ENCODE results near the gene LCAT. TPM values are rescaled to one million over a fixed set of nuclear protein-coding genes. Genes with fewer than 3 reads are reported as not detected.
A peak's percentile ranks its signal among the peaks of the same experiment; 100 is the strongest.
"Not testable (repeated sequence)": the region's sequence is repeated elsewhere in the genome, so short reads cannot be mapped to it uniquely, and the experiment has no call there.

Gene LCAT
- total RNA-seq, 1 experiment from 2014 or later: 3.3 TPM

DNA sequence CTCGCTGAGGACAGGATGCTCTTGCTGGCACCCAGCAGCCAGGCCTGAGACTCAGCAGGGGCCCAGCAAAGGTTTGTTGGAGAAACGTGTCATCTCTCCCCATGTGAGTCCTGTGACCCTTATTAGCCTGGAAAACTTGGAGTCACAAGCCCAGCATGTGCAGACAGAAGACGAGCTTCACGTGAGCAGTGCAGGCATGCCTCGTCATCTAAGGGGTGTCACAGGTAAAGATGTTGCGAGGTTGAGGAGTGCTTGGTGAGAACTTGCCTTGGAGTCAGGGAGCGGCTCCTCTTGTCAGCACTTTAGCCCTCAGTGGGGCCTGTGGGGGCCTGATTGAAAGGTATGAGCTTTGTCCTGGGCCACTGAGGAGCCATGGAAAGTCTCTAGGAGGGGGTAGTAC lies 10.1 kb downstream of the LCAT start:
- no peak for DNase-seq (ENCODE audit: low spot score)

- no peak for DNase-seq (ENCODE audit: low spot score)
These were observed 11.5 kb downstream of the LCAT start for GRCh38 chr16:67932462-67932840.

DNA sequence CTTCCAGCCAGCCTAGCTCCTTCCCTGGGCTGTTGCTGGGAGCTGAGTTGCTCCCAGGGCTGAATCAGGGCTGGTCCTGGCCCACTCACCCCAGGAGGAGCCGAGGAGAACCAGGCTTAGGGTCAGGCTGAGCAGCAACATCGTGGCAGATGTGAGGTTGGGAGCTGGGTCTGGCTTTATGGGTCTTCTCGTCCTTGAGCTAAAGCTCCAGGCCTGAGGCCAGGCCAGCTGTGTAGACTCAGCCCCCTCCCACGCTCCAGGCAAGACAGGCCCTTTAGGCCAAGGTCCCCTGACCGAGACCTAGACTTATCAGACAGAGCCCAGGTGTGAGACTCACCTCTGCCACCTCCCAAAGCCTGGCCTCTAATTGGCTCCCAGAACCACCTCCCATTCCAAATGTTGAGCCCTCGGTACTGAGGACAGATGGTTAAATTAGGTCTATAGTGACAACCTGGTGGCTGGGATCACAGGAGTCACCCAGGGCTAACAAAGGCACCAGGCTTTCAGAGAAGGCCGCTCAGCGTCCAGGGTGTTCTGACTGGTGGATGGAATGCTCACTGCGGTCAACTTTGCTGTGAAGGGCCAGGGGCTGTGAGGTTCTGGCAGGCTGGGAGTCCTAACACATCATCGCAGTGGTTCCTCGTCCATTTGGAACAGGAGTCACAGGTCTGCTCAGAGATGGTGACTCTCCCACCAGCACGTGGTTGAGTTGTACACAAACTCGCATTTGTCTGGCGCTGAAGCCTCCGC lies 12.0 kb downstream of the LCAT start, which contains the start of gene CTRL:
TSS of gene CTRL (minus strand) at position 151 of the 750 bp plus-strand sequence. CDS start at position 141, 10 bp downstream.
- no peak for DNase-seq (ENCODE audit: low spot score)

GRCh38 chr16:67930678-67931211 lies 13.2 kb downstream of the LCAT start:
- DNase-seq (ENCODE audit: low spot score): no peak

GRCh38 chr16:67930191-67930590 lies 13.7 kb downstream of the LCAT start:
- no peak for DNase-seq (ENCODE audit: low spot score)

- peak; percentile 70 for DNase-seq (ENCODE audit: low spot score)
These were observed 15.2 kb downstream of the LCAT start for GRCh38 chr16:67928561-67929364.

DNA sequence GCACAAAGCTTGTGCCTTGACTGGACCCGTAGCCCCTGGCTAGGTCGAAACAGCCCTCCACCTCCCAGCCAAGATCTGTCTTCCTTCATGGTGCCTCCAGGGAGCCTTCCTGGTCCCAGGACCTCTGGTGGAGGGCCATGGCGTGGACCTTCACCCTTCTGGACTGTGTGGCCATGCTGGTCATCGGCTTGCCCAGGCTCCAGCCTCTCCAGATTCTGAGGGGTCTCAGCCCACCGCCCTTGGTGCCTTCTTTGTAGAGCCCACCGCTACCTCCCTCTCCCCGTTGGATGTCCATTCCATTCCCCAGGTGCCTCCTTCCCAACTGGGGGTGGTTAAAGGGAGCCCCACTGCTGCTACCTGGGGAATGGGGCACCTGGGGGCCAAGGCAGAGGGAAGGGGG lies 15.8 kb downstream of the LCAT start:
- DNase-seq (ENCODE audit: low spot score): no peak

GRCh38 chr16:67927131-67927941 lies 16.6 kb downstream of the LCAT start:
- DNase-seq (ENCODE audit: low spot score): no peak

DNA sequence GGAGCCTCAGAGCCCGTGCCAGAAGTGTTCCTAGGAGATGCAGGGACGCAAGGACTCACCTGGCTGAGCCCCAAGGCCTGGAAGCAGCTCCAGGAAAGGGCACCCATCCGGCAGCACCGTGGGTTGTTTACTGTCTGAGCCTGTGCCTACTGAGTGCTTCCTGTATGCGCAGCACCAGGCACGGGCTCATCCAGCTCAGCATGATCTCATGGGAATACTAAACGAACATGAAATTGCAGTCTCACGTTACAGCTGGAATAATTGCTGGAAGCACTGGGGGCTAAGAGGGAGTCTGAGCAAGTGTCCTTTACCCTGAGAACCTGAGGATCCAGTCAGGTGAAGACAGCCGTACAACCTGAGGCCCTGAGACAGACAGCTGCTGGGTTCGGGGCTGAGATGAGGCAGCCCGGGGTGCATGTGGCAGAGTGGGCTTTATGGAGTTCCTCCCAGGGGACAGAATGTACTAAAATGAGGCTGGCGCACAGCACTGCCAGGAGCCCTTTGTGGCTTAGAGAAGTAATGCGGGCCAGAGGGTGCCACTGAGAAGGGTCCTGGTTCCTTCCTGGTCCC lies 17.7 kb downstream of the LCAT start:
- no peak for DNase-seq (ENCODE audit: low spot score)

- DNase-seq (ENCODE audit: low spot score): no peak
These were observed 19.6 kb downstream of the LCAT start for GRCh38 chr16:67924140-67924906.

- no peak for DNase-seq (ENCODE audit: low spot score)
These were observed 20.4 kb downstream of the LCAT start for GRCh38 chr16:67923414-67924116.

DNA sequence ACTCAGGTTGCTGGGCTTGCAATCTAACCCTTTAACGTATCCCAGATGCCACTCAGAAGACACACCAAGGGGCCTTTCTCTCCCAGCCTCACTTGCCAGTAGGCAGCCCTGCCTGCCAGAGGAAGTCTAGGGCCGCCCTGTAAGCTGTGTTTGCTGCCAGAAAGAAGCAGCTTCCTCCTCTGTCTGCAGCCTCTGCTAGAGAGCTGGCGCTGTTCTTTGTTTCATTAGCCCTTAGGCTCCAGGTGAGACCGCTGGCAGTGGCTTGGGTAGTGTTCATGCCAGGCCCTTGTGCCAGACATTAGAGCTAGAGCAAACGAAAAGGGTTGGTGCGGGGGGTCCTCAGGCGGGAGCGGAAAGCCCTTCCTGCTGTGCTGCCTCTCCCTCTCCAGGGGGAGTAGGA lies 21.2 kb downstream of the LCAT start:
- no peak for DNase-seq (ENCODE audit: low spot score)

DNA sequence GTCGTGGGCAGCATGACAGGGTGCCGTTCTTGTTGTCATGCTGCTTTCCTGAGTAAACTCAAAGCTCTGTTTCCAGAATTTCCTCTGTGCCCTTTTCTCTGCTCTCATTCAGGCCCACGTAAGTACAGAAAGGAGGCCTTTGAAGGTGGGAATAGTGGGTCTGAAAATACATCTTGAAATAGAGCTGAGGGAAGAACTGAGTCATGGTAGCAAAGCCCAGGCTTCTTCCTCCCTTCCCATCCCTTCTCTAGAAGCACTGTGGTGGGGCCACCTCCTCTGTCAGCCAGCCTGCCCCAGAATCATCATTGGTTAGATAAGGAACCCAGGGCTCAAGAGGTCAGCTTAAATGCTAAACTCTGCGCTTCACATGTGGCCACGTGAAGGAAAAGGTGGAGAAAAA lies 21.7 kb downstream of the LCAT start:
- DNase-seq (ENCODE audit: low spot score): no peak

GRCh38 chr16:67919622-67920221 lies 24.2 kb downstream of the LCAT start:
- no peak for DNase-seq (ENCODE audit: low spot score)

GRCh38 chr16:67917852-67918236 lies 26.1 kb downstream of the LCAT start:
- no peak for DNase-seq (ENCODE audit: low spot score)

DNA sequence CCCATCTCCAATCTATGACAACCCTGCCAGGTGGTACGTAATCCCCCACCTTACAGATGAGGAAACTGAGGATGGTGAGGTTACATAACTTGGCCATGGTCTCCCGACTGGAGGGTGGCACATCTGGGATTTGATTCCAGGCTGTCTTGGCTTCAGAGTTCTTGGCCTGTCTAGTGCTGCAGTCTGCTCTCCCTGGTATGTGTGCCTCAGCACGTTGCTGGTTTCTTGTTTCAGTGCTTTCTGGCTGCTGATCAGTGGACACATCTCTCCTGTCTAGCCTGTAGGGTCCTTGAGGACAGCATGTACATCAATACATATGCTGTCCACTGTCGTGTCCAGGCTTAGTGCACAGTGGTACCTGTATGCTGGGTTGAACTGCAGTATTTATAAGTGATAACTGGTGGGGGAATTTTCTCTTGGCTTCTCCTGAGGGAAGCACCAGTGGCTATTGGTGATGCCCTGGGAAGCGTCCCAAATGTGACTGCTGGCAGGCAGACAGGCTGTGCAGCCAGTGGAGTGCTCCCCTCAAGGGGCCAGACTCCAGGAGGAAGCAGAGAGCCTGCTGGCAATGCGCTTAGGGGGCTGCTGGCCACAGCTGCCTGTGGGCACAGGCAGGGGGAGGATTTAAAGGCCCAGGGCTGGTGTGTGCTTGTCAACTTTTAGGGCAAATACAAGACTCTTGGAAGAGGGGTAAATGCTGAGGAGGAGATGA lies 26.6 kb downstream of the LCAT start:
- DNase-seq (ENCODE audit: low spot score): no peak

GRCh38 chr16:67915831-67916723 lies 27.8 kb downstream of the LCAT start:
- DNase-seq (ENCODE audit: low spot score): no peak

GRCh38 chr16:67915496-67915769 lies 28.5 kb downstream of the LCAT start:
- not testable (repeated sequence) for DNase-seq (ENCODE audit: low spot score)
